RWPE2 (cell line): ENCODE results near the gene CDK5R2.
"Not testable (repeated sequence)": the region's sequence is repeated elsewhere in the genome, so short reads cannot be mapped to it uniquely, and the experiment has no call there.

Source experiments
- ATAC-seq: fragments of 200-7000 bp; cut with Tn5 transposase; 3 replicates; pipeline ENCODE4 v1.9.1; 2021; ENCODE audit warnings: low read depth
- DNase-seq: peaks from one replicate; pipeline ENCODE4 v3.0.0-alpha.2; 2020; ENCODE audit warnings: low spot score
- H3K27ac ChIP-seq: fragments of 450-650 bp; 2 replicates; pipeline ENCODE4 v1.5.1; 2017; ENCODE audit warnings: mild to moderate bottlenecking; ENCODE audit not compliant: poor library complexity, severe bottlenecking
- H3K27me3 ChIP-seq: fragments of 250-450 bp; sonication (Bioruptor Pico); 2 replicates; pipeline ENCODE4 v1.5.1; 2021; ENCODE audit warnings: mild to moderate bottlenecking, moderate library complexity; ENCODE audit not compliant: insufficient read depth, poor library complexity, severe bottlenecking
- H3K36me3 ChIP-seq: fragments of 250-450 bp; sonication (Bioruptor Pico); 2 replicates; pipeline ENCODE4 v1.5.1; 2020; ENCODE audit warnings: low read depth, mild to moderate bottlenecking, moderate library complexity
- H3K4me1 ChIP-seq: fragments of 250-450 bp; sonication (Bioruptor Pico); 2 replicates; pipeline ENCODE4 v1.5.1; 2021; ENCODE audit warnings: mild to moderate bottlenecking, moderate library complexity; ENCODE audit not compliant: insufficient read depth, poor library complexity, severe bottlenecking
- H3K4me3 ChIP-seq: fragments of 250-450 bp; sonication (Bioruptor Pico); 2 replicates; pipeline ENCODE4 v1.5.1; 2021; ENCODE audit warnings: mild to moderate bottlenecking, moderate library complexity; ENCODE audit not compliant: severe bottlenecking
- H3K9me3 ChIP-seq: fragments of 250-450 bp; sonication (Bioruptor Pico); 2 replicates; pipeline ENCODE4 v1.5.1; 2021; ENCODE audit warnings: mild to moderate bottlenecking, moderate library complexity; ENCODE audit not compliant: severe bottlenecking
- CTCF ChIP-seq: fragments of 450-650 bp; IDR thresholded peaks from one replicate; pipeline ENCODE4 v1.5.1; 2017; ENCODE audit warnings: mild to moderate bottlenecking, moderate library complexity; ENCODE audit not compliant: poor library complexity, severe bottlenecking

CDK5R2 gene

DNA sequence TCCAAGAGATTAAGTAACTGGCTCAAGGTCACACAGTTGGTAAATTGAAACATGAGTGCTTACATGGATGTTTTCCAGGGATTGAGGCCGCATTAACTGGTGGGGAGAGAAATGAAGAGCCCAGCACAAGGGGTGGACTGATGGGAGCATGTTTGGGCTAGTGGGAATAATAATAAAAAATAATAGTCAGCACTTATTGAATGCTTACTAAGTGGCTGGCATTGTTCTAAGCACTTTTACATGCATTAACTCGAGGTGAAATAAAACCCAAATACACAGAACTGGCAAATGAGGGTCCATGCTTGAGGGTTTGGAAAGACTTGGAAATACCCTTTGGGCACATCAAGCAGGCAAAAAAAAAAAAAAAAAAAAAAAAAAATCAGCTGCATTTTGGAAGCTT, 34.0 kb upstream of the CDK5R2 start:
- Histone ChIP-seq H3K36me3 (no peaks in the 10 kb centered on the region), H3K9me3 (no peaks in the 10 kb centered on the region), H3K4me3 (no peak overlapping the region), H3K4me1 (no peaks in the 10 kb centered on the region), H3K27ac (no peak overlapping the region), H3K27me3 (no peaks in the 10 kb centered on the region)
- DNase-seq (no peak), ATAC-seq (no peak)
- no peak for TF ChIP-seq CTCF

- no peak for ATAC-seq
- Histone ChIP-seq H3K9me3 (no peaks in the 10 kb centered on the region), H3K27ac (no peak overlapping the region), H3K36me3 (no peaks in the 10 kb centered on the region), H3K4me1 (no peaks in the 10 kb centered on the region), H3K27me3 (no peaks in the 10 kb centered on the region), H3K4me3 (no peak overlapping the region)
- TF ChIP-seq CTCF, result no peak
- no peak for DNase-seq
Measured at GRCh38 chr2:218927422-218927821, 32.0 kb upstream of the CDK5R2 start.

- ATAC-seq (no peak), DNase-seq (no peak)
- H3K27me3 ChIP-seq, result no peaks in the 10 kb centered on the region
- no peaks in the 10 kb centered on the region for H3K9me3 ChIP-seq
- H3K4me3 ChIP-seq, result no peak overlapping the region
- no peak for TF ChIP-seq CTCF
- no peak overlapping the region for H3K27ac ChIP-seq
- H3K36me3 ChIP-seq, result no peaks in the 10 kb centered on the region
- H3K4me1 ChIP-seq, result no peaks in the 10 kb centered on the region
Measured at GRCh38 chr2:218927876-218928275, 31.6 kb upstream of the CDK5R2 start.

- not testable (repeated sequence) for H3K27me3 ChIP-seq, H3K27ac ChIP-seq, ATAC-seq, H3K36me3 ChIP-seq, H3K4me3 ChIP-seq, H3K9me3 ChIP-seq, DNase-seq, H3K4me1 ChIP-seq
Measured at GRCh38 chr2:218930488-218930887, 29.0 kb upstream of the CDK5R2 start.

GRCh38 chr2:218931751-218932150, 27.7 kb upstream of the CDK5R2 start:
- DNase-seq, H3K36me3 ChIP-seq, H3K4me3 ChIP-seq, H3K9me3 ChIP-seq, ATAC-seq, H3K27ac ChIP-seq, H3K4me1 ChIP-seq: not testable (repeated sequence)
- peaks cover 16% of the 10 kb centered on the region for H3K27me3 ChIP-seq

DNA sequence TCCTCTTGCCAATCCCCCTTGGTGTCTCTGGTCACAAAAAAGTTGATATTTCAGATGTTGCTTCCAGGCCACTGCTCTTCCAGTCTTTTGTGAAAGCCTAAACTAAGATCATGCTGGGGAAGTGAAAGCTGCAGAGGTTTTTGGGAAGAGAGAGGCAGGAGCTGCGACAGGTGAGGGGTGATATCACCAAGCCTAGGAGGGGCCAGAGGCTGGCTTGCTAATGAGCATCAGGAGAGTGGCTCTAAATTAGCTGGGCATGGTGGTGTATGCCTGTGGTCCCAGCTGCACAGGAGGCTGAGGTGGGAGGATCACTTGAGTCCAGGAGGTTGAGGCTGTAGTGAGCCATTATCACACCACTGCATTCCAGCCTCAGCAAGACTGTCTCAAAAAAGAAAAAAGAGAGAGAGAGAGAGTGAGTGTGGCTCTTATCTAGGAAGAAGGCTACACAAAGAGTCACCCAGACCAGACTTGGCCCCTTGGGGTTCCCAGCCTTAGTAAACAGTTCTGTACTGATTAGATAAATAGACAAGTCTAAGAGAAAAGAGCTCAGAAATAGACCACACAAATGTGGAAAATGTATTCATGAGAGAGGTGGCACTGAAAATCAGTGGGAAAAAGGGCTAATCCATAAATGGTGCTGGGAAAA, 14.6 kb upstream of the CDK5R2 start:
- H3K27ac ChIP-seq, result no peak overlapping the region
- no peaks in the 10 kb centered on the region for H3K36me3 ChIP-seq
- H3K27me3 ChIP-seq, result peaks cover 9% of the 10 kb centered on the region
- DNase-seq (no peak), ATAC-seq (no peak)
- H3K4me1 ChIP-seq, result no peaks in the 10 kb centered on the region
- TF ChIP-seq CTCF, result no peak
- peaks cover 2% of the 10 kb centered on the region for H3K9me3 ChIP-seq
- H3K4me3 ChIP-seq, result no peak overlapping the region
